Measurements from ENCODE around the gene VPS37D. TPM values are rescaled to one million over a fixed set of nuclear protein-coding genes. Genes with fewer than 3 reads are reported as not detected.
"Not testable (repeated sequence)": the region's sequence is repeated elsewhere in the genome, so short reads cannot be mapped to it uniquely, and the experiment has no call there.

Gene VPS37D
- total RNA-seq, 1 donor from 2014 or later: 3.0 TPM

- DNase-seq (ENCODE audit: missing footprints): peak; percentile 57
- intact Hi-C loops (cut with DNase I): no loop called here
- ATAC-seq: no peak
Measured at GRCh38 chr7:73671857-73672445, 4.3 kb downstream of the VPS37D start.

DNA sequence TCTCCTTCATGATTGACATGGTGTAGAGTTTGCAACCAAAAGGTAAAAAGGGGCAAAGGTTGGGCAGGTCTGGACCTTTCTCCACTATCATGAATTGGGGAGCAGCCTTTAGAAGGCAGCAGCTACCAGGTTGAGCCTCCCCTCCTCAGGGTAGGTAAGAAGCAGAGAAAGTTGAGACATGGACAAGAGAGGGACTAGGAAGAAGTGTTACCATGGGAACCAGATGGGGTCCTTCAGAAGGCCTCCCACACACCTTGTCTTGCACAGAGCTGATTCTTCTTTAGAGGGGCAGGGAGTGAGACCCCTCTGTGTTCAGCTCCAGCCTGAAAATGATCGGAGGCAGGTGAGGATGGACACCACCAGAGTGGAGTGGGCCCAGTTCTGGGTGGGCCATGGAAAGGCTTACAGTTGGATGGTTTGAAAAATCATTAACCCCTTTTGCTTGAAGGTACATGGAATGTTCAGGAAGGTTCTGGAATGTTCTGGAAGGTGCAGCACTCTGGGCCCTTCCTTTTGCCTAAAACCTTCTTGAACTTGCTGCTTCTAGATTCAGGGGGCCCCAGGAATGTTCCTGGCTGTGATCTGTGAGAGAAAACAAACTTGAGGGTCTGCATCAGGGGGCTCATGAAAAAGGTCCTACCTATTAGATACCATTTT lies 7.0 kb downstream of the VPS37D start:
- intact Hi-C loops (cut with DNase I): no loop called here
- DNase-seq (ENCODE audit: missing footprints) (no peak), ATAC-seq (no peak)

- DNase-seq (ENCODE audit: missing footprints): peak; percentile 2
- intact Hi-C loops (cut with DNase I); ATAC-seq: not testable (repeated sequence)
Measured at GRCh38 chr7:73676062-73676461, 8.4 kb downstream of the VPS37D start.

GRCh38 chr7:73678862-73679261 lies 11.2 kb downstream of the VPS37D start:
- intact Hi-C loops (cut with DNase I): no loop called here
- peak; percentile 11 for DNase-seq (ENCODE audit: missing footprints)
- ATAC-seq: no peak

- intact Hi-C loops (cut with DNase I): no loop called here
- no peak for DNase-seq (ENCODE audit: missing footprints)
- no peak for ATAC-seq
Measured at GRCh38 chr7:73679709-73680108, 12.1 kb downstream of the VPS37D start.

- intact Hi-C loops (cut with DNase I): no loop called here
- DNase-seq (ENCODE audit: missing footprints) (peak; percentile 14), ATAC-seq (no peak)
Measured at GRCh38 chr7:73680501-73680900, 12.9 kb downstream of the VPS37D start.

GRCh38 chr7:73681031-73681430 lies 13.4 kb downstream of the VPS37D start:
- intact Hi-C loops (cut with DNase I): no loop called here

GRCh38 chr7:73682745-73683055 lies 15.1 kb downstream of the VPS37D start:
- no peak for DNase-seq (ENCODE audit: missing footprints)
- ATAC-seq: no peak
- intact Hi-C loops (cut with DNase I): loop anchor here (1.0 kb wide), 2 partner anchors 15 to 43 kb away; partner anchors contain the start of gene VPS37D

More at GRCh38 chr7:73681031-73681430, 13.4 kb downstream of the VPS37D start:
- ATAC-seq: no peak
- DNase-seq (ENCODE audit: missing footprints): no peak

GRCh38 chr7:73683056-73683787 lies 15.6 kb downstream of the VPS37D start, which contains the start of the genes BUD23 and DNAJC30:
Gene BUD23 (plus strand): TSS chr7:73683597. CDS start chr7:73683626, 29 bp downstream.
Gene DNAJC30 (minus strand): TSS chr7:73683453. CDS start chr7:73683423, 30 bp downstream.
- peak; percentile 98 for DNase-seq (ENCODE audit: missing footprints)
- intact Hi-C loops (cut with DNase I): loop anchor here (1.0 kb wide), 2 partner anchors 16 to 42 kb away; partner anchors contain the start of gene VPS37D
- peak; percentile 97 for ATAC-seq

- peak; percentile 54 for DNase-seq (ENCODE audit: missing footprints)
- intact Hi-C loops (cut with DNase I): loop anchor here (1.0 kb wide), 2 partner anchors 17 to 41 kb away; partner anchors contain the start of gene VPS37D
- ATAC-seq: no peak
Measured at GRCh38 chr7:73683788-73684693, 16.4 kb downstream of the VPS37D start.

DNA sequence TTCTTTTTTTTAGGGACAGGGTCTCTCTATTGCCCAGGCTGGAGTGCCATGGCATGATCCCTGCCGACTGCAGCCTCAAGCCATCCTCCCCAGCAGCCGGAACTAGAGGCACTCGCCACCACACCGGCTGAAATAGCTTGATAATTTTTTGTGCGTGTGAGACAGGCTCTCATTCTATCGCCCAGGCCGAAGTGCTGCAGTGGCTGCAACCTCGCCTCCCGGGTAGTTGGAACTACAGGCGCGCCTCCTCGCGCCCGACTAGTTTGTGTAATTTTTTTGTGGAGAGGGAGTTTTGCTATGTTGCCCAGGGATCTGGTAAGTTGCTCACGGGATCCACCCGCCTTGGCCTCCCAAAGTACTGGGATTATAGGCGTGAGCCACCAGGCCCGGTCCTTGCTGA lies 17.7 kb downstream of the VPS37D start:
- intact Hi-C loops (cut with DNase I): no loop called here
- ATAC-seq (no peak), DNase-seq (ENCODE audit: missing footprints) (peak; percentile 65)

- DNase-seq (ENCODE audit: missing footprints) (peak; percentile 20), ATAC-seq (no peak)
- intact Hi-C loops (cut with DNase I): no loop called here
Measured at GRCh38 chr7:73688288-73688687, 20.7 kb downstream of the VPS37D start.

DNA sequence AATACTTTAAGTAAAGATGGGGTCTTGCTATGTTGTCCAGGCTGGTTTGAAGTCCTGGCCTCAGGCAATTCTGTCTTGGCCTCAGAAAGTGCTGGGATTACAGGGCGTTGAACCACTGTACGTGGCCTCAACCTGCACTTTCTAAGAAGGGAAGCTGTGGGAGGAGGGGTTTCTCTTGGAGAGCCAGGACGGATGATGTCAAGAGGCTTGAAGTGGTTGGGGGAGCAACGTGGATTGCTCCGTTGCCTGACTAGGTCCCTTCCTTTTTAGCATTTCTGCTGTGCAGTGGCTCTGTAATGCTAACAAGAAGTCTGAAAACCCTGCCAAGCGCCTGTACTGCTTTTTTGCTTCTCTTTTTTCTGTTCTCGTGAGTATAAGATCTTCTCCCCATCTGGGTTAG lies 23.0 kb downstream of the VPS37D start:
- intact Hi-C loops (cut with DNase I): no loop called here
- peak; percentile 8 for DNase-seq (ENCODE audit: missing footprints)
- ATAC-seq: no peak

DNA sequence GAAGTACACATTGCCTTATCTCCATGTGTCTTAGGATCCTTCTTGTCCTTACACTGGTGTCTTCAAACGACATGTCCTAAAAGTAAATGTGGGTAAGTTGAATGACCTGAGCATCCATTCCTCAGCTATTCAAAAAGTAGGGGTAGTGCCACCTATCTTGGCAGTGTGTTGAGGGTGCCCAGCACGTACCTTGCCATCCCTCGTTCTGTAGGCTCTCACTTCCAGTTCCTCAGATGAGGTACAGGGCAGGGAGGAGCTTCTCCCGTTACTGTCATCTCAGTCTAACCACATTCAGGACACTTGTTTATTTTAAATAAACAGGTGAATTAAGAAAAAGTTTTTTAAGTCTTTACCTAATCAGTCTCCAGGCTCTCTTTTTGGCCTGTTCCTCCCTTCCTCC lies 28.7 kb downstream of the VPS37D start:
- ATAC-seq (no peak), DNase-seq (ENCODE audit: missing footprints) (no peak)
- intact Hi-C loops (cut with DNase I): no loop called here

GRCh38 chr7:73698410-73698809 lies 30.8 kb downstream of the VPS37D start:
- no peak for ATAC-seq
- DNase-seq (ENCODE audit: missing footprints): peak; percentile 18
- intact Hi-C loops (cut with DNase I): no loop called here

GRCh38 chr7:73699370-73700068 lies 31.9 kb downstream of the VPS37D start:
- DNase-seq (ENCODE audit: missing footprints): peak; percentile 51
- intact Hi-C loops (cut with DNase I): no loop called here
- no peak for ATAC-seq

DNA sequence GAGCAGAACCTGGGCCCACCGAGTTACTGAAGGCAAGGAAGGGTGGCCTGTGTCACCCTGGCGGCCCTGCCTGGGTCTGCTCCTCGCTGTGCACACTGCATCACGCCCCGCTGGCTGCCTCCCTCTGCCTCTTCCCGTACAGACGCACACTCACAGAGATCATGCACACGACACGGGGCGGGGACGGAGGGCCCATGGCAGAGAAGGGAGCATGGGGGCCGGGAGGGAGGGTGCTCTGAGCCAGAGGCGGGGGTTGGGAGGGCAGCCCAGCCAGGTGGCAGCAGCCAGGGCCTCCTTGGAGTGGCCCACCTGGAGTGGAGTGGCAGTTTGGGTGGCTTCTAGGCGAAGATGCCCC lies 32.4 kb downstream of the VPS37D start:
- intact Hi-C loops (cut with DNase I): no loop called here
- DNase-seq (ENCODE audit: missing footprints) (peak; percentile 31), ATAC-seq (no peak)

- no peak for ATAC-seq
- intact Hi-C loops (cut with DNase I): no loop called here
- peak; percentile 52 for DNase-seq (ENCODE audit: missing footprints)
Measured at GRCh38 chr7:73700581-73701134, 33.0 kb downstream of the VPS37D start.

Data from Right ventricle myocardium inferior (tissue), 1 donor.